ENCODE measurements around the gene PCDHA12. TPM values are rescaled to one million over a fixed set of nuclear protein-coding genes. Genes with fewer than 3 reads are reported as not detected.

Gene PCDHA12
- total RNA-seq, 4 donors from 2014 or later: 0.66 to 4.8 (median 2.5) TPM

DNA sequence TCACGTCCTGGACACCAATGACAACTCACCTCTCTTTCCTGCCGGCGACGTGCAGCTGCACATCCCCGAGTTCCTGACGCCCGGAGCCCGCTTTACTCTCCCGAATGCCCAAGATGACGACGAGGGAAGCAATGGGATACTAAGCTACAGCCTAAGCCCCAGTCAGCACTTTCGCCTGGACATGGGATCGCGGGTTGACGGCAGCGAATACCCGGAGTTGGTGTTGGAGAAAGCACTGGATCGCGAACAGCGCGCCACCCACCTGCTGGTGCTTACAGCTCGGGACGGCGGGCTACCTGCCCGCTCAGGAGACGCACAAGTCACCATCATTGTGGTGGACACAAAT is 52.1 kb downstream of the PCDHA12 start:
- TF ChIP-seq POLR2AphosphoS5 (IDR thresholded peaks at IDR 0.05) (no peak), EP300 (IDR thresholded peaks at IDR 0.05) (no peak), POLR2A (IDR thresholded peaks at IDR 0.05; ENCODE audit: low read depth) (no peak), CTCF (IDR thresholded peaks at IDR 0.05) (no peak)
- 14% methylated on average over 15 of the region's 26 CpGs for WGBS
- Histone ChIP-seq H3K4me3 (peak overlapping the region; percentile 62 to 64 (median 63)), H3K36me3 (no peaks in the 10 kb centered on the region), H3K27me3 (peaks cover 0 to 29% (median 3%) of the 10 kb centered on the region in 4 donors), H3K4me1 (peaks cover 9 to 30% (median 23%) of the 10 kb centered on the region in 4 donors), H3K9me3 (no peaks in the 10 kb centered on the region), H3K27ac (replicated peaks in 1 of 4) (peak overlapping the region; percentile 72 to 77 (median 74))
- intact Hi-C loops (cut with DNase I): loop anchor here (5.0 kb wide), 2 partner anchors 35 to 45 kb away; partner anchors contain the start of gene PCDHA13
- DNase-seq (ENCODE audit: extremely low spot score): no peak

Other genes starting within 250 kb of the PCDHA12 start
- 100 to 1,000 TPM in 1 of 4 donors, 10 to 100 TPM in 3; 34.9 to 125 (median 56.1) TPM for gene CD14, start 242.1 kb upstream of the PCDHA12 start, total RNA-seq
- 10 to 100 TPM; 14.0 to 41.4 (median 22.2) TPM for gene TMCO6, start 235.9 kb upstream of the PCDHA12 start, total RNA-seq
- 10 to 100 TPM; 52.3 to 63.3 (median 57.4) TPM for gene NDUFA2, start 227.7 kb upstream of the PCDHA12 start, total RNA-seq
- 100 to 1,000 TPM in 3 of 4 donors, 10 to 100 TPM in 1; 98.7 to 159 (median 148) TPM for gene IK, start 227.5 kb upstream of the PCDHA12 start, total RNA-seq
- 10 to 100 TPM; 17.7 to 23.8 (median 20.6) TPM for gene WDR55, start 210.4 kb upstream of the PCDHA12 start, total RNA-seq
- under 1 TPM in 3 of 4 donors, not detected in 1; 0.46 to 0.83 (median 0.66) TPM for gene DND1, start 201.7 kb upstream of the PCDHA12 start, total RNA-seq
- 10 to 100 TPM; 45.7 to 68.7 (median 59.9) TPM for gene HARS1, start 183.9 kb upstream of the PCDHA12 start, total RNA-seq
- 10 to 100 TPM; 19.1 to 22.2 (median 19.2) TPM for gene HARS2, start 183.9 kb upstream of the PCDHA12 start, total RNA-seq
- 10 to 100 TPM; 30.8 to 45.1 (median 38.0) TPM for gene ZMAT2, start 174.9 kb upstream of the PCDHA12 start, total RNA-seq
- not detected for gene PCDHA1, start 89.2 kb upstream of the PCDHA12 start, total RNA-seq
- under 1 TPM in 3 of 4 donors, not detected in 1; 0.13 to 0.42 (median 0.34) TPM for gene PCDHA2, start 80.5 kb upstream of the PCDHA12 start, total RNA-seq
- gene PCDHA3, start 74.3 kb upstream of the PCDHA12 start, total RNA-seq: 1 to 10 TPM in 3 of 4 donors, under 1 TPM in 1; 0.17 to 1.9 (median 1.2) TPM
- 1 to 10 TPM in 1 of 4 donors, under 1 TPM in 3; 0.45 to 1.1 (median 0.66) TPM for gene PCDHA4, start 68.2 kb upstream of the PCDHA12 start, total RNA-seq
- under 1 TPM; 0.17 to 0.69 (median 0.30) TPM for gene PCDHA5, start 53.7 kb upstream of the PCDHA12 start, total RNA-seq
- gene PCDHA6, start 47.3 kb upstream of the PCDHA12 start, total RNA-seq: under 1 TPM; 0.33 to 0.97 (median 0.76) TPM
- gene PCDHA7, start 41.0 kb upstream of the PCDHA12 start, total RNA-seq: 1 to 10 TPM in 1 of 4 donors, under 1 TPM in 3; 0.17 to 1.0 (median 0.37) TPM
- under 1 TPM in 2 of 4 donors, not detected in 2; 0.29 to 0.83 TPM for gene PCDHA8, start 34.1 kb upstream of the PCDHA12 start, total RNA-seq
- under 1 TPM; under 0.01 to 0.42 (median 0.15) TPM for gene PCDHA9, start 26.9 kb upstream of the PCDHA12 start, total RNA-seq
- 1 to 10 TPM in 2 of 4 donors, under 1 TPM in 2; 0.33 to 1.6 (median 1.0) TPM for gene PCDHA10, start 19.4 kb upstream of the PCDHA12 start, total RNA-seq
- gene PCDHA11, start 6.4 kb upstream of the PCDHA12 start, total RNA-seq: under 1 TPM; 0.17 to 0.69 (median 0.34) TPM
- gene PCDHA13, start 6.8 kb downstream of the PCDHA12 start, total RNA-seq: 1 to 10 TPM in 1 of 4 donors, under 1 TPM in 3; 0.39 to 2.1 (median 0.76) TPM
- gene PCDHAC1, start 51.0 kb downstream of the PCDHA12 start, total RNA-seq: 1 to 10 TPM; 1.7 to 5.4 (median 4.4) TPM
- gene PCDHAC2, start 91.2 kb downstream of the PCDHA12 start, total RNA-seq: 10 to 100 TPM in 3 of 4 donors, 1 to 10 TPM in 1; 8.8 to 26.6 (median 18.0) TPM
- gene PCDHB1, start 176.1 kb downstream of the PCDHA12 start, total RNA-seq: not detected
- 1 to 10 TPM; 2.1 to 3.2 (median 2.8) TPM for gene PCDHB2, start 219.3 kb downstream of the PCDHA12 start, total RNA-seq
- gene PCDHB3, start 225.2 kb downstream of the PCDHA12 start, total RNA-seq: 1 to 10 TPM in 3 of 4 donors, under 1 TPM in 1; 0.83 to 2.3 (median 1.2) TPM
- gene PCDHB4, start 246.5 kb downstream of the PCDHA12 start, total RNA-seq: 1 to 10 TPM; 1.2 to 5.1 (median 3.8) TPM